GM21529 (cell line): Measurements from ENCODE around the gene GAS5.

Source experiments
- ATAC-seq: cut with Tn5 transposase; IDR thresholded peaks from one replicate; pipeline ENCODE4 v1.9.1; 2021; ENCODE audit not compliant: unreplicated experiment

The GAS5 gene

DNA sequence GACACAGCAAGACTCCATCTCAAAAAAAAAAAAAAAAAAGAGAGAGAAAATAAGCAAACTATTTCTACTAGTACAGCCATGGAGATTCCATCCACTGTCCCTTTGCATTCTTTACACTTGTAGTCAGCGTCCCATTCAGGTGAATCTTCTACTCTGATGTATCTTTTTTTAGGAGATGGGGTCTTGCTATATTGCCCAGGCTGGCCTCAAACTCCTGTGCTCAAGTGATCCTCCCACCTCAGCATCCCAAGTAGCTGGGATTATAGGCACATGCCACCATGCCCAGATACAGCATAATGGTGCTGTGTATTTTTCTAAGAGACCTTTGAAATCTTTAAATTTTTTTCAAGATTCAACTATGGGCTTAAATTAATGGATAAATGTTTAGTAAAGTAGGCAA lies 35.0 kb downstream of the GAS5 start:
- no peak for ATAC-seq

- ATAC-seq = no peak
Observed at GRCh38 chr1:173827611-173828010, 40.2 kb downstream of the GAS5 start.

GRCh38 chr1:173824315-173825081 lies 43.3 kb downstream of the GAS5 start, which contains the start of the genes CENPL and DARS2:
CENPL (minus strand) TSS chr1:173824883; CDS start chr1:173811299, 13,584 bp downstream.
DARS2 (plus strand) TSS chr1:173824673; CDS start chr1:173825230, 557 bp downstream.
- ATAC-seq = peak; percentile 86

DNA sequence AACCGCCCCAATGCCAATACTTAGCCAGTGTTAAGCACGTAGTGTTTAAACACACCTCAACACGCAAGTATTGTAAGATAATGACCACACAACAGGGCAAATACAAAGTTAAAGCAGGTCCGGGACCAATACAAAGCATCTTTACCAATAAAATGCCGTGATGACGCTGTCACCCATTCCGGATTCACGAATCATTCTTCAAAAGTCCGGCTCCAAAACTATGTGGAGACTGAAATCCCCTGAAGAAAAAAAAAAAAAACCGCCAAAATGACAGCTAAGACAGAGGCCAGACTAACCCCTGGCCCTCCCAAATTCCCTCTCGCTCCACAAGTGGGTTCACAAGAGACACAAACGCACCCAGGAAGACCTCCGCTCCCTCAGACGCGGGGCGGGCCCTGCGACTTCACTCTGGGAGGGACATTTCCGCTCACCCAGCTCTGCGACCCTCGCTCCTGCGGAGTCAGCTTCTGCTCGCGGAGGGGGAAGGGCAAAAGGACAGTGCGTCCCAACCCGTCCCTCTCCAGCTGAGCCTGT lies 43.9 kb downstream of the GAS5 start:
- peak; percentile 44 for ATAC-seq

- ATAC-seq = no peak
Observed at GRCh38 chr1:173821680-173822079, 46.1 kb downstream of the GAS5 start.

DNA sequence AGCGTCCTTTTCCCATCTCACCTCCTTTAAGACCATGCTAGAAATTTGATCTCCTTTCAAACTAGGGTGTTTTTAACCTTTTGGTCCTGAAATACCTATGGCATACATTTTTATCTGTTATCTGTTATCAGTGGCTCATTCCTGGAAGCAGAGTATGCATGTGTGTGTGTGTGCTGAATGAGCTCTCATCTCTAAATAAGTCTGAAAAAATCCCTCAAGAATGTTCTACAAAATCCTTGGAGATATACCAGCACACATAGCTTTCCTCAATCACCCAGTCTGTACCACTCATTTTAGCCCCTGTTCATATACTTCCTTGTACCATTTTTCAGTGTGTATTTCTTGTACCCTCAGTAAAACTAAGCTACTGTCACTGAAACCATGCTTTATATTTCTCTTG lies 49.3 kb downstream of the GAS5 start:
- no peak for ATAC-seq
